Epithelial cell of proximal tubule (primary cell): ENCODE data around the gene DNASE1L3. TPM values are rescaled to one million over a fixed set of nuclear protein-coding genes. Genes with fewer than 3 reads are reported as not detected.

ENCODE experiments used
- DNase-seq: peaks from one replicate; pipeline ENCODE4 v3.0.0-alpha.2; 2011; ENCODE audit warnings: low read depth
- H3K4me3 ChIP-seq: 2 replicates; pipeline ENCODE4 v1.5.1; 2011; ENCODE audit warnings: low read depth, mild to moderate bottlenecking, low read length
- total RNA-seq: library from RNA; depleted of rRNA; stranded (reverse); fragments of >200 nt; gene quantifications from 2 replicates; pipeline ENCODE4 v1.2.3, GENCODE V29; 2015
- TF ChIP-seq, protein P1 (sequence below): conservative IDR thresholded peaks from 2 replicates; pipeline ENCODE4 v1.5.1; 2012; ENCODE audit warnings: low read depth, mild to moderate bottlenecking, low read length

DNASE1L3 gene
- total RNA-seq, 1 donor from 2014 or later, result not detected

DNA sequence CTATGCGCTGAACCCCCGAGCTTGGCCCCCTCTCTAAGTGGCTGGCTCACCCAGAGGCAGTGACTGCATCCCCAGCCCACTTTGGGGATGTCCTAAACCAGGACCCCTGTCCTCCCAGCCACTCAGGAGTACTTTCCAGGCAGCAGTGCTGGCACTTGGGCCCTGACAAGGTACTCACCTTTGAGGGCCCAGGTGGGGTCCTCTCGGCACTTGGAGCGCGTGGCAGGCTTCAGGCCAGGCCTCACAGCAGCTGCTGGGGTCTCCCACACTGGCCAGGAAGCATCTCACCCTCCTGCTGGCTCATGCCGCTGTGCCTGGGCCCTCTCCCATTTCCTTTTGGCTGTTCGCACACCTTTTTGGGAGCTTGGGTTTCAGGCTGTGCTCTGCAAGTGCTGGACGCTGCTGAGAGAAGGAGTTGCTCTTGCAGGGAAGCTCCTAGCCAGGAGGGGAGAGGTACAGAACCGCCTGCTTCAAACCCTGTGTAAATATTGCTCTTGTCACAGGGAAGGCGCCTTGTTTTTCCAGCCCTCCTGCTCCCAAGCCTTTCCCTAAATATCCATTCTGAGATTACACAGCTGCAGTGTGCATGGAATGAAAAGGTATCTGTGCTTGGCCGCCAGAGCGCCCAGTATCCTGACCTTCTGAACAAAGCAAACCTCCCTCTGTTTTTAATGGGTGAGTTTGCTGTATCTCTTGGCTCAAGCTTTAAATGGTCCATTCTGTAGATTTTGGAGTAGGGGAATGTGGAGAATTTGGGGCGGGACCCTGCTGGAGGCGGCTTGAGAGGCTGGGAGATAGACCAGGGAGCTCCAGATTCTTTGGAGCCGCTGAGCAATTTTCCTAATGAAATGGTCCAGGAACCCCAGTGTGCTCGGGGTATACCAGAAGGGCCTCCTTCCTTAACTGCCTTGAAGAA is 45.6 kb downstream of the DNASE1L3 start:
- DNase-seq, result no peak
- no peak overlapping the region for H3K4me3 ChIP-seq
- TF ChIP-seq, protein P1, sequence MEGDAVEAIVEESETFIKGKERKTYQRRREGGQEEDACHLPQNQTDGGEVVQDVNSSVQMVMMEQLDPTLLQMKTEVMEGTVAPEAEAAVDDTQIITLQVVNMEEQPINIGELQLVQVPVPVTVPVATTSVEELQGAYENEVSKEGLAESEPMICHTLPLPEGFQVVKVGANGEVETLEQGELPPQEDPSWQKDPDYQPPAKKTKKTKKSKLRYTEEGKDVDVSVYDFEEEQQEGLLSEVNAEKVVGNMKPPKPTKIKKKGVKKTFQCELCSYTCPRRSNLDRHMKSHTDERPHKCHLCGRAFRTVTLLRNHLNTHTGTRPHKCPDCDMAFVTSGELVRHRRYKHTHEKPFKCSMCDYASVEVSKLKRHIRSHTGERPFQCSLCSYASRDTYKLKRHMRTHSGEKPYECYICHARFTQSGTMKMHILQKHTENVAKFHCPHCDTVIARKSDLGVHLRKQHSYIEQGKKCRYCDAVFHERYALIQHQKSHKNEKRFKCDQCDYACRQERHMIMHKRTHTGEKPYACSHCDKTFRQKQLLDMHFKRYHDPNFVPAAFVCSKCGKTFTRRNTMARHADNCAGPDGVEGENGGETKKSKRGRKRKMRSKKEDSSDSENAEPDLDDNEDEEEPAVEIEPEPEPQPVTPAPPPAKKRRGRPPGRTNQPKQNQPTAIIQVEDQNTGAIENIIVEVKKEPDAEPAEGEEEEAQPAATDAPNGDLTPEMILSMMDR, result no peak

DNA sequence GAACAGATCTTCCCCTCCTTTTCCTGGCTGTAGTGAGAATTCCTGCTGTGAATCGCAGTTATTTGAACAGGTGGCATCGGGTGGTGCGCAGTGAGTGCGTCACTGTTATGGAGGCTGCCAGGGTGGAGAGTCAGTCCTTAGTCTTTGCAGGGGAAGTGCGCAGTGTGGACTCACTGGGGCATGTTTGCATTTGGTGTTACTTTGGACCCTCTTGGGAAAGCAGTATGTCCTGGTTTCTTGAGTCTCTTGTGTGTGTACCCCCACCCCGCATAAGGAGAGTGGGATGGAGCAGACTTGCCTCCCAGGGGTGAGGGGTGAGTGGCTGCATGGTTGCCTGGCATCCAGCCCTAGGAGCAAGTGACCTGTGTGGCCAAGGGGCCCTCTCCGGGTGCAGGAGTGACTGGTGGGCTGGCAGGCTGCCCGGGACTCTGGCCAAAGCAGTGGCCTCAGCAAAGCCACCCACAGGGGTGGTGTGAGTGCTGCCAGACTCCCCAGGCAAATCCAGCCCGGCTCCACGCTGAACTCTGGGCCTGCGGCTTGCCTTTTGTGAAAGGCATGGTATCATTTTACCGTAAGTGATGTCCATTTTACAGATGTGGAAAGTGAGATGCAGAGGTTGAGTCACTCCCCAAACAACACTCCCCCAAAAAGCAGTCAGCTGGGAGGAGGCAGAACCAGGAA is 46.4 kb downstream of the DNASE1L3 start:
- TF ChIP-seq, protein P1, result no peak
- DNase-seq, result no peak
- H3K4me3 ChIP-seq, result no peak overlapping the region

DNA sequence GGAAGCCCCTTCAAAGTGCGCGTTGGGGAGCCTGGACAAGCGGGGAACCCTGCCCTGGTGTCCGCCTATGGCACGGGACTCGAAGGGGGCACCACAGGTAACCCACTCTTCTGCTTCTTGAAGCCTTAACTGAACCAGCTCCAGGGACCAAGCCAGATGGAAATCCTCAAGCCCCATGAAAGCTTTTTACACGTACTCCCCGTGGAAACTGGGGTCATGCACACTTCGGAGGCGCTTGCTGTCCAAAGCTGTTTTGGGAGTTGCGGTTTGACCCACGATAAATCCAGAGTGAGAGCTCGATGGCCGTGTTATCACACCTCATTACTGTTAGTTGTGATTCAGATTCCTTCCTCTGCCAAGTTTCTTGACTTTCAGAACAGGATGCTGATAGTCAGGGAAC is 47.5 kb downstream of the DNASE1L3 start:
- H3K4me3 ChIP-seq, result no peak overlapping the region
- TF ChIP-seq, protein P1, result no peak
- DNase-seq, result no peak

DNA sequence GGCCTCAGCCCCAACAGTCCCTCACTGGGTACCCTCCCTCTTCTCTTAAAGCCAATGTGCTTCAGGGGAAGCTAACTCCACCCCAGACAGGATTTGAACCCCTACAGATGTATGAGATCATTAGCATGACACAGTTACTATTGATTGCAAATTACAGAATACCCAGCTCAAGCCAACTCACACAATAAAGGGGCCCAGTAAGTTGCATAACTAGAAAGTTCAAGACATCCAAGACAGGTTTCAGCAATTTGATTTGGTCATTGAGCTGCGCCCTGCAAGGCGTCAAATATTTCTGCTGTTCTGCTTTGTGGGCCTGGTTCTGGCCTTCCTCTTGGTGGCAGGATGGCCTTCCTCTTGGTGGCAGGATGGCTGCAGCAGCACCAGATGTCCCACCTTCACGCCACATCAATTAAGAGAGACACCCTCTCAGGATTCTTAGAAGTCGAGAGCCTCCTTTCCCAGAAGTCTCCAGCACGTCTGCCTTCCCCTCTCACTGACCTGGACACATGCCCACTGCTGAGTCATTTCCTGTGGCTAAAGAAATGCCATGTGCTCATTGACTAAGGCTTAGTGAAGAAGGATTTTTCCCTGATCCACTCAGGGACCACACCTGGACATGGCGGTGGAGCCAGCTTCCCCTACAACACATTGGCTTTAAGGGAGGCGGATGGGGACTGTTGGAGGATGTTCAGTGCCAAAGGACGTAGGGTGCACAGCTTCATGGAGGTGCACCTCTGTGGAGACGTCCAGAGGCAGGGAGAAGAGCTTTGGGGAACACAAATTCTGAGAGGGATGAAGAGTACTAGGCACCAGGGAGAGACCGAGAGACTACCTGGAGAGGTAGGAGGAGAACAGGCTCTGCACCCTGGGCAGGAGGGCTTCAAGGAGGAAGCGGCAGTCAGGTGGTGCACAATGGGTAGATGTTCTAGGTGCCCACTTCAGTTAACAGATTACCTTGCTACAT is 49.1 kb downstream of the DNASE1L3 start:
- peak; percentile 91 for DNase-seq
- H3K4me3 ChIP-seq, result no peak overlapping the region
- TF ChIP-seq, protein P1, result no peak

DNA sequence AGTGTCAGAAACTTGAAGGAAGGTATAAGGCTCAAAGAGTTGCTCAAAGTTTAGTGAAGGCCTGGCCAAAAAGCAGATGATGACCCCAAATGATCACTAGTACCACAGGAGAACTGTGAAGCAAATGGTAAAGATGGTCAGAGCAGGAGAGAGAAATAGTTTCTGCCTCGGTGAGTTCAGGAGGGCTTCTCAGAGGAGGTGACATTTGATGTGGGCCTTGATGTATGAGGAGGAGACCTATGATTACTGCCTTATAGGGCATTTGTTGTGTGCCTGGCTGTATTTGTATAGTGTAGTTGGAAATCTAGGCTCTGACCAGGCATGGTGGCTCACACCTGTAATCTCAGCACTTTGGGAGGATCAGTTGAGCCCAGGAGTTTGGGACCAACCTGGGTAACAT is 50.4 kb downstream of the DNASE1L3 start:
- H3K4me3 ChIP-seq, result no peak overlapping the region
- DNase-seq, result no peak
- TF ChIP-seq, protein P1, result no peak

DNA sequence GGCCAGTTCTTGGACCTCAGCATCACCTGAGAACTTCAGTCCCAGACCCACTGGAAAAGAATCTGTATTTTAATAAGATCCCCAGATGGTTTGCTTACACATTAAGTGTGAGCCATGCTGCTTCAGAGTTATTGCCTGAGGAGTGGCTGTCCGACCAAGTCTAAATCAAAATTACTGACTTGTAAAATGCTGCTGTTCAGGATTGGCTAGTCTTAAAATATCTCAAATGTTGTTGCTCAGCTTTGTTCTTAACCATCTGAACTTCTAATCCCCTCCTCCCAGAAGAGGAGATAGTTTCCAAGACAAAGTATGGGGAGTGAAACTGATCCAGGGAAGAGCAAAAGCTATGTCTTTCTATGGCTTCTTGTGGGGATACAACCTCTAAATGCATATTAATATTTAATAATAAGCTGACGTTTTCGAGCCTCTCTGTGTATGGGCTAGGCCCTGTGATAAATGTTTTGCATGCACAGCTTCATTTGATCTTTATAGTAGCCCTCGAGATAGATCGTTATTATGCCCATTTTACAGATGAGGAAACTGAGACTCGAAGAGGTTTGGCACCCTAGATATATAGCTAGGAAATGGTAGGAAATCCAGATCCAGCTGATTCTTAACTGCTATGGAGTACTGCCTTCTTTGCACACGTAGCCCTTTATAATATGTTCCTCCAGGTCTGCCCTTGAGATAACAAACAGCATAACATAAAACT is 52.2 kb downstream of the DNASE1L3 start:
- TF ChIP-seq, protein P1, result no peak
- no peak overlapping the region for H3K4me3 ChIP-seq
- no peak for DNase-seq
